Liver (tissue), 3 donors: ENCODE data around the gene BFSP2.

Experiments
- ATF3 ChIP-seq: IDR thresholded peaks from 2 replicates; pipeline ENCODE4 v1.6.1; 2016; ENCODE audit warnings: antibody characterized with exemption
- CTCF ChIP-seq: fragments of 150-350 bp; IDR thresholded peaks from 2 replicates; pipeline ENCODE4 v1.5.1; 2017; ENCODE audit warnings: improper control_type of control experiment, low read depth, low read length; ENCODE audit not compliant: missing input control
- GABPA ChIP-seq, 2 donors: IDR thresholded peaks in 1 of 2; conservative IDR thresholded peaks in 1 of 2; 2 replicates each; pipeline ENCODE4 v1.6.1; 2016; ENCODE audit warnings: antibody characterized with exemption in 2 of 2, mild to moderate bottlenecking in 1 of 2, moderate library complexity in 1 of 2
- JUND ChIP-seq, 2 donors: IDR thresholded peaks; 2 replicates each; pipeline ENCODE4 v1.6.1; 2016; ENCODE audit warnings: antibody characterized with exemption in 2 of 2
- MAX ChIP-seq: IDR thresholded peaks from 2 replicates; pipeline ENCODE4 v1.6.1; 2016; ENCODE audit warnings: antibody characterized with exemption
- REST ChIP-seq: IDR thresholded peaks from 2 replicates; pipeline ENCODE4 v1.6.1; 2016; ENCODE audit warnings: antibody characterized with exemption, mild to moderate bottlenecking
- SP1 ChIP-seq: IDR thresholded peaks from 2 replicates; pipeline ENCODE4 v1.6.1; 2018; ENCODE audit warnings: antibody characterized with exemption, mild to moderate bottlenecking
- donor health status: healthy.
- donor health status: healthy.

- TF ChIP-seq CTCF: no peak
- TF ChIP-seq GABPA (IDR thresholded peaks at IDR 0.05 in 1 of 2, conservative IDR thresholded peaks at IDR 0.05 in 1 of 2): no peak
- TF ChIP-seq SP1: no peak
- no peak for TF ChIP-seq JUND (IDR thresholded peaks at IDR 0.05)
- TF ChIP-seq MAX: no peak
- no peak for TF ChIP-seq ATF3
- TF ChIP-seq REST: no peak
Observed at GRCh38 chr3:133425898-133426297, 26.0 kb downstream of the BFSP2 start.
